Endothelial cell of umbilical vein (primary cell): ENCODE measurements around the gene SUSD6. TPM values are rescaled to one million over a fixed set of nuclear protein-coding genes. Genes with fewer than 3 reads are reported as not detected.

Experiments used
- BruUV-seq: library from RNA; stranded (reverse); fragments of 400-500 nt; replicated peaks from 2 replicates; lab custom pipeline; 2021; lab: Mats Ljungman, UMichigan
- CTCF ChIA-PET: fragments of 300-600, 350-600 bp; sonication (Branson Sonifier 250); formaldehyde crosslinking; loops from one replicate; lab custom pipeline; 2021; ENCODE audit warnings: antibody characterized with exemption, inconsistent platforms; lab: Charles Lee
- POLR2A ChIA-PET: fragments of 300-600, 350-600 bp; sonication (Branson Sonifier 250); formaldehyde crosslinking; loops from one replicate; lab custom pipeline; 2021; ENCODE audit warnings: antibody characterized with exemption, inconsistent platforms; lab: Charles Lee
- DNase-seq: peaks from one replicate; pipeline ENCODE4 v3.0.0-alpha.2; 2011; ENCODE audit warnings: low read depth, low spot score
- FAIRE-seq: peaks from 2 replicates; lab custom pipeline; 2011; peaks lifted over from hg19 to GRCh38; lab: Jason Lieb, UNC
- H2AFZ ChIP-seq: 2 replicates; pipeline ENCODE4 v1.6.0; 2012; ENCODE audit warnings: low read depth, low read length, control low read depth, inconsistent platforms
- H3K27ac ChIP-seq: 2 replicates; pipeline ENCODE4 v1.5.1; 2011; ENCODE audit warnings: low read depth, mild to moderate bottlenecking, control low read depth, low read length, moderate library complexity; ENCODE audit not compliant: insufficient read depth
- H3K27me3 ChIP-seq, 2 experiments: 2 replicates each; pipeline versions ENCODE4 v1.6.0 to v1.6.1; 2011; ENCODE audit warnings: low read length in 2 of 2, mixed read lengths in 1 of 2; ENCODE audit not compliant: control insufficient read depth in 2 of 2, insufficient read depth in 2 of 2
- H3K36me3 ChIP-seq, 2 experiments: 2 replicates in 1 of 2; 3 replicates in 1 of 2; pipeline ENCODE4 v1.5.1; 2011; ENCODE audit warnings: low read length in 2 of 2, mild to moderate bottlenecking in 1 of 2, moderate library complexity in 1 of 2; ENCODE audit not compliant: control insufficient read depth in 2 of 2, insufficient read depth in 2 of 2; ENCODE audit errors: extremely low read depth in 1 of 2
- H3K4me1 ChIP-seq: 3 replicates; pipeline ENCODE4 v1.5.1; 2011; ENCODE audit warnings: mild to moderate bottlenecking, low read length; ENCODE audit not compliant: control insufficient read depth, insufficient read depth; ENCODE audit errors: extremely low read depth
- H3K4me2 ChIP-seq: 2 replicates; pipeline ENCODE4 v1.6.1; 2011; ENCODE audit warnings: low read length, control low read depth, mixed read lengths; ENCODE audit not compliant: insufficient read depth
- H3K4me3 ChIP-seq, 3 experiments: fragments of 200-600 bp in 1 of 3; sonication (generic), shearing (Covaris generic) in 1 of 3; replicated peaks in 1 of 3; 2 replicates each; pipeline ENCODE4 v1.5.1; 2011 to 2016; ENCODE audit warnings: control low read depth in 3 of 3, low read length in 3 of 3, mild to moderate bottlenecking in 2 of 3, inconsistent platforms in 1 of 3, low read depth in 1 of 3, moderate library complexity in 1 of 3; ENCODE audit not compliant: insufficient read depth in 1 of 3
- H3K79me2 ChIP-seq: 2 replicates; pipeline ENCODE4 v1.6.0; 2012; ENCODE audit warnings: low read length, inconsistent platforms; ENCODE audit not compliant: control insufficient read depth, insufficient read depth
- H3K9ac ChIP-seq: replicated peaks from 2 replicates; pipeline ENCODE3; 2011; ENCODE audit warnings: low read length, control low read depth; ENCODE audit not compliant: insufficient read depth; ENCODE audit errors: extremely low read depth
- H3K9me1 ChIP-seq: replicated peaks from 3 replicates; pipeline ENCODE4 v1.6.0; 2011; ENCODE audit warnings: mild to moderate bottlenecking, low read length; ENCODE audit not compliant: control insufficient read depth, insufficient read depth; ENCODE audit errors: extremely low read depth
- H3K9me3 ChIP-seq: replicated peaks from 2 replicates; pipeline ENCODE4 v1.5.1; 2012; ENCODE audit warnings: low read length, inconsistent platforms; ENCODE audit not compliant: control insufficient read depth, insufficient read depth
- H4K20me1 ChIP-seq: replicated peaks from 2 replicates; pipeline ENCODE3; 2011; ENCODE audit warnings: mild to moderate bottlenecking, low read length; ENCODE audit not compliant: control insufficient read depth, insufficient read depth; ENCODE audit errors: extremely low read depth
- EZH2 ChIP-seq: IDR thresholded peaks from 2 replicates; pipeline ENCODE4 v1.6.1; 2012; ENCODE audit warnings: borderline replicate concordance, low read depth, mild to moderate bottlenecking, moderate library complexity, low read length, inconsistent platforms; ENCODE audit not compliant: severe bottlenecking
- FOS ChIP-seq: IDR thresholded peaks from 2 replicates; pipeline ENCODE4 v1.6.1; 2011; ENCODE audit warnings: mild to moderate bottlenecking, low read length, moderate library complexity, borderline replicate concordance; ENCODE audit not compliant: insufficient read depth
- GATA2 ChIP-seq: IDR thresholded peaks from 2 replicates; pipeline ENCODE4 v1.7.0; 2011; ENCODE audit warnings: low read depth, mild to moderate bottlenecking, moderate library complexity, mixed read lengths, low read length; ENCODE audit not compliant: insufficient read length, insufficient read depth
- JUN ChIP-seq: IDR thresholded peaks from 2 replicates; pipeline ENCODE4 v1.6.1; 2011; ENCODE audit warnings: borderline replicate concordance, low read depth; ENCODE audit not compliant: insufficient read length, insufficient read depth
- MYC ChIP-seq: IDR thresholded peaks from one replicate; pipeline ENCODE4 v1.6.1; 2011; ENCODE audit warnings: mild to moderate bottlenecking, low read depth, low read length
- POLR2A ChIP-seq: IDR thresholded peaks from 2 replicates; pipeline ENCODE4 v1.6.1; 2012; ENCODE audit warnings: low read depth, mild to moderate bottlenecking, control low read depth, low read length
- POLR2AphosphoS5 ChIP-seq: IDR thresholded peaks from 2 replicates; pipeline ENCODE4 v1.6.1; 2012; ENCODE audit warnings: low read depth, mild to moderate bottlenecking, control low read depth, low read length, moderate library complexity; ENCODE audit not compliant: insufficient read depth
- dilution Hi-C: fragments of 300-500 bp; cut with MboI; formaldehyde crosslinking; loops from one replicate; pipeline ENCODE4 v1.15.0; 2019; ENCODE audit warnings: low sequenced_read_pairs; ENCODE audit not compliant: extremely low pct_ligation_motif_present
- intact Hi-C: fragments of 100-400 bp; cut with micrococcal nuclease; formaldehyde crosslinking; loops from one replicate; pipeline ENCODE4 v1.10.0; 2022
- polyA plus RNA-seq, 4 experiments: library from polyadenylated mRNA; depleted of rRNA in 3 of 4; stranded (reverse) in 3 of 4; unstranded in 1 of 4; fragments of >200 nt; gene quantifications; 2 replicates each; pipeline versions ENCODE4 v1.2.1 to v1.2.3, GENCODE V29; 2011 to 2012; ENCODE audit warnings: missing spikeins in 1 of 4
- total RNA-seq: library from RNA; stranded (reverse); gene quantifications from 2 replicates; pipeline ENCODE4 v1.2.3, GENCODE V29; 2021
- TF ChIP-seq, protein P1 (sequence below): IDR thresholded peaks from 2 replicates; pipeline ENCODE4 v1.6.1; 2011; ENCODE audit not compliant: insufficient read depth, insufficient read length
- TF ChIP-seq, protein P2 (sequence below), 2 donors: IDR thresholded peaks; 1 replicate in 1 of 2; 2 replicates in 1 of 2; pipeline ENCODE4 v1.5.1; 2011; ENCODE audit warnings: low read length in 2 of 2, mild to moderate bottlenecking in 2 of 2, moderate library complexity in 2 of 2, control low read depth in 1 of 2, inconsistent platforms in 1 of 2, low read depth in 1 of 2; ENCODE audit not compliant: insufficient read depth in 1 of 2; ENCODE audit errors: extremely low read depth in 1 of 2

The SUSD6 gene
- total and polyA plus RNA-seq, 2 donors (not counting 3 experiments of a cell fraction or from before 2014, with no cell fraction given), result 13.4 to 19.5 TPM

DNA sequence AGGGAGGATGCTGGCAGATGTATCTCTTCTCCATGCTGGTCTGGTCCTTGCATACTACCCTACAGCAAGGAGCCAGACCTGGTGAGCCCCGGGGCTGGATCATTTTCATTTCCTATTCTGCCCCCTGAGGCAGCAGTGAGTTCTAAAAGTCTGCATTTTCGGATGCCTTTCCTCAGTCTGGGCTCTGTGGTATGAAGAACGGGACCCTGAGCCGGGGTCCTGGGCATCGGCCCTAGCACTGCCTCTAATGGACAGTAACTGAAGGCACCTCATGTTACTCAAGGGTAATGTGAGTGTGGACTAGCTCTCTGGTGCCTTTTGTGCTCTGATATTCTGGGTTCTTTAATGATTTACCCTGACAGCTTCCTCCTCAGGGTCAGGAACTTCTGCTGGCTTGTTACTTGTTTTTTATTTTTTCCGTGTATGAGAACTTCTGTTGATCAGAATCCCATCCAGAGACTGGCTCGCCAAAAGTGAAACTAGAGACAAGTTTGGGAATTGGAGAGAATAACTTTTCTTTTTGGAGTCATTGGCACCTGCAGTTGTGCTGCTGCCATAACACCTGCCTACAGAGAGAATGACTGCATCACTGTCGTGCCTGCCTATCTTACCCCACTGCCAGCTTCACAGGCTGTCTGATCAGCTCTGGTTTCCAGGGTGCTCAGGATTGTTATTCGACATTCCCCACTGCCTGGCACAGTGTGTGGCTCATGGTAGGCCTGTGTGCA is 62.3 kb downstream of the SUSD6 start:
- TF ChIP-seq FOS, result no peak
- CTCF ChIA-PET, result interaction anchor here (1.0 to 1.5 kb wide), 3 partner anchors 25 to 89 kb away, joined by 3 to 4 read pairs (median 3); no protein-coding TSS in a partner anchor
- H3K27ac ChIP-seq, result no peak overlapping the region
- no peak overlapping the region for H3K9ac ChIP-seq
- POLR2A ChIA-PET, result no interaction called here
- H3K4me3 ChIP-seq, result no peak overlapping the region
- H3K4me2 ChIP-seq, result no peak overlapping the region
- DNase-seq, result peak; percentile 47
- H3K4me1 ChIP-seq, result no peaks in the 10 kb centered on the region
- dilution Hi-C loops, result no loop called here
- peaks cover 8% of the 10 kb centered on the region for H4K20me1 ChIP-seq
- H3K9me3 ChIP-seq, result no peaks in the 10 kb centered on the region
- H3K36me3 ChIP-seq, result no peaks in the 10 kb centered on the region
- H2AFZ ChIP-seq, result no peak overlapping the region
- FAIRE-seq, result no peak
- H3K9me1 ChIP-seq, result no peaks in the 10 kb centered on the region
- no peaks in the 10 kb centered on the region for H3K27me3 ChIP-seq
- intact Hi-C loops, result loop anchor here (5.0 kb wide), 1 partner anchor 34 kb away; no protein-coding TSS in a partner anchor
- peaks cover 8% of the 10 kb centered on the region for H3K79me2 ChIP-seq
- BruUV-seq, result no TSS peak

DNA sequence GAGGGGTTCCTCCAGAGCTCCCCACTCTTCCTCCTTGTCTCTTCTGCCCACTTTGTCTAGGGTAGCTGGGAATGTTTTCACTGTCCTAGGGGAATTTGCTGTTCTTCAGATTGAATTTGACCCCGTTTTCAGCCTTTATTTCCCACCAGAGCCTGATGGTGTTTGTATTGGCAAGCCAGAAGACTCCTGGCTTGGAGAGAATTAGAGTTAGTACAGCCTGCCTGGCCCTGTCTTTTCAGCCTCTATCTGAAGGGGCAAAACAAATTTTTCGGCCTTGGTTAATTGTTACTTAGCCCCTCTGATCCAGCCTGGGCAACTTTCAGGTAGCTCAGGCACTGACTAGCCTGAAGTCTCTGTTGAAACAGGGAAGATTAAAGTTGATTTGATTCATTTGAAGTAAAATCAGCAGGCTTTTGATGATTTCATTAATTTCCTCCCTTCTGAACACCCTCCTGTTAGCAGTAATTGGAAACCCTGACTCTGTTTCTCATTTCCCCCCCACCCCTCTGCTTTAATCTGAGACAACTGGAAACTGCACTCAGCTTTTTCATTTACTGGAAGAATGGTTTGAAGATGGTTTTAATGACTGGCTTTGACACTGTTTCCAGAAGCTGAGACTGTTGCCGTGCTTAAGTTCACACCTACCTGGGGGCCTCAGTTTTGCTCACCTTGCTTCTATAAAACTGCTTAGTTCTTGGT is 63.3 kb downstream of the SUSD6 start:
- ChIA-PET CTCF (interaction anchor here (1.3 to 1.5 kb wide), 2 partner anchors 27 to 40 kb away, joined by 3 read pairs; no protein-coding TSS in a partner anchor), POLR2A (no interaction called here)
- BruUV-seq, result no TSS peak
- Histone ChIP-seq H3K9ac (no peak overlapping the region), H3K9me1 (no peaks in the 10 kb centered on the region), H3K27me3 (no peaks in the 10 kb centered on the region), H4K20me1 (peaks cover 8% of the 10 kb centered on the region), H2AFZ (no peak overlapping the region), H3K4me1 (no peaks in the 10 kb centered on the region), H3K9me3 (no peaks in the 10 kb centered on the region), H3K4me2 (no peak overlapping the region), H3K79me2 (peaks cover 8% of the 10 kb centered on the region), H3K4me3 (no peak overlapping the region), H3K27ac (no peak overlapping the region), H3K36me3 (no peaks in the 10 kb centered on the region)
- FAIRE-seq (no peak), DNase-seq (peak; percentile 64)
- intact Hi-C loops (loop anchor here (5.0 kb wide), 1 partner anchor 33 kb away; no protein-coding TSS in a partner anchor), dilution Hi-C loops (no loop called here)
- TF ChIP-seq POLR2AphosphoS5, result no peak
- no peak for TF ChIP-seq MYC
- TF ChIP-seq POLR2A, result no peak
- no peak for TF ChIP-seq GATA2
- TF ChIP-seq, protein P1, sequence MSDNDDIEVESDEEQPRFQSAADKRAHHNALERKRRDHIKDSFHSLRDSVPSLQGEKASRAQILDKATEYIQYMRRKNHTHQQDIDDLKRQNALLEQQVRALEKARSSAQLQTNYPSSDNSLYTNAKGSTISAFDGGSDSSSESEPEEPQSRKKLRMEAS, result no peak
- TF ChIP-seq EZH2, result no peak
- TF ChIP-seq FOS, result no peak
- TF ChIP-seq, protein P2, sequence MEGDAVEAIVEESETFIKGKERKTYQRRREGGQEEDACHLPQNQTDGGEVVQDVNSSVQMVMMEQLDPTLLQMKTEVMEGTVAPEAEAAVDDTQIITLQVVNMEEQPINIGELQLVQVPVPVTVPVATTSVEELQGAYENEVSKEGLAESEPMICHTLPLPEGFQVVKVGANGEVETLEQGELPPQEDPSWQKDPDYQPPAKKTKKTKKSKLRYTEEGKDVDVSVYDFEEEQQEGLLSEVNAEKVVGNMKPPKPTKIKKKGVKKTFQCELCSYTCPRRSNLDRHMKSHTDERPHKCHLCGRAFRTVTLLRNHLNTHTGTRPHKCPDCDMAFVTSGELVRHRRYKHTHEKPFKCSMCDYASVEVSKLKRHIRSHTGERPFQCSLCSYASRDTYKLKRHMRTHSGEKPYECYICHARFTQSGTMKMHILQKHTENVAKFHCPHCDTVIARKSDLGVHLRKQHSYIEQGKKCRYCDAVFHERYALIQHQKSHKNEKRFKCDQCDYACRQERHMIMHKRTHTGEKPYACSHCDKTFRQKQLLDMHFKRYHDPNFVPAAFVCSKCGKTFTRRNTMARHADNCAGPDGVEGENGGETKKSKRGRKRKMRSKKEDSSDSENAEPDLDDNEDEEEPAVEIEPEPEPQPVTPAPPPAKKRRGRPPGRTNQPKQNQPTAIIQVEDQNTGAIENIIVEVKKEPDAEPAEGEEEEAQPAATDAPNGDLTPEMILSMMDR (IDR thresholded peaks at IDR 0.05; ENCODE audit: extremely low read depth in 1 of 2, insufficient read depth in 1 of 2, low read depth in 1 of 2, low read length in 2 of 2), result no peak
- no peak for TF ChIP-seq JUN
